HT-29 (cell line): ENCODE measurements around the gene ATXN1. TPM values are rescaled to one million over a fixed set of nuclear protein-coding genes. Genes with fewer than 3 reads are reported as not detected.

Experiments used
- DNase-seq: peaks from one replicate; pipeline ENCODE4 v3.0.0-alpha.2; 2015; ENCODE audit warnings: low spot score
- total RNA-seq: library from RNA; depleted of rRNA; stranded (reverse); fragments of >200 nt; shearing (Covaris generic); gene quantifications from 2 replicates; pipeline ENCODE4 v1.2.3, GENCODE V29; 2014

The ATXN1 gene
- total RNA-seq, 1 experiment from 2014 or later = 39.1 TPM

DNA sequence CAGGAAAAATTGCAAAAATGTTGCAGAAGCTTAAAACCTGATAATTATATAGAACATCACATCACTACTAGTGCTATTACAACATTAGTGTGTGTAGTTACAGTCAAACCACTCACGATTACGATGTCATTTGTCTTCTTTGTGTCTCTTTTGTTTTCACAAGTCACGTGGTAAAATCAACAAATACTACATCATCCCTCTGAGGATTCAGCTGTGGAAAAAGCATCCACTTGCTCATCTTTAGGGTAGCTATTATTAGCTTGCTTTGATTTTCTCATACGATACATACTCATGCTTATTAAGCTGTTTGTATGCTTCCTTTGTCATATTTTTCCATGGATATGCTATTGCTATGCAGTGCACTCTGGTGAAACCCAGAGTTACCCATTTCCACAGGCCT lies 22.2 kb upstream of the ATXN1 start:
- DNase-seq = no peak

DNA sequence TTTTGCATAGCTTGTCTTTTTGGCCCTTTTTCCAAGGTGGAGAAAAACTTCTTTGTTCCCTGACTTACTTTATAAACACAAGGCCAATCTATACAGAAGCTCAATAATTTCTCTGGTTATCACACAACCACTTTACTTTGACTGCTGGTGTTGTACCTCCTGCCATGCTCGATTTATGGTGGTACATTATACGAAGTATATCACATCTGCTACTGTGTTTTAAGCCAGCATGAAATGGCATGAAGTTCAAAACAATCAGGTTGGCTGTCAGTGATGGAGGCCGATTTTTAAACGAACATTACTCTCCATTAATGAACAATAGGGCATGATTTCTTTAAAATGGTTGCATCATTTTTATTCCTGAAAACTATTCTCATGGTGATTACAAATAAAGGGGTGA lies 21.0 kb upstream of the ATXN1 start:
- no peak for DNase-seq

DNA sequence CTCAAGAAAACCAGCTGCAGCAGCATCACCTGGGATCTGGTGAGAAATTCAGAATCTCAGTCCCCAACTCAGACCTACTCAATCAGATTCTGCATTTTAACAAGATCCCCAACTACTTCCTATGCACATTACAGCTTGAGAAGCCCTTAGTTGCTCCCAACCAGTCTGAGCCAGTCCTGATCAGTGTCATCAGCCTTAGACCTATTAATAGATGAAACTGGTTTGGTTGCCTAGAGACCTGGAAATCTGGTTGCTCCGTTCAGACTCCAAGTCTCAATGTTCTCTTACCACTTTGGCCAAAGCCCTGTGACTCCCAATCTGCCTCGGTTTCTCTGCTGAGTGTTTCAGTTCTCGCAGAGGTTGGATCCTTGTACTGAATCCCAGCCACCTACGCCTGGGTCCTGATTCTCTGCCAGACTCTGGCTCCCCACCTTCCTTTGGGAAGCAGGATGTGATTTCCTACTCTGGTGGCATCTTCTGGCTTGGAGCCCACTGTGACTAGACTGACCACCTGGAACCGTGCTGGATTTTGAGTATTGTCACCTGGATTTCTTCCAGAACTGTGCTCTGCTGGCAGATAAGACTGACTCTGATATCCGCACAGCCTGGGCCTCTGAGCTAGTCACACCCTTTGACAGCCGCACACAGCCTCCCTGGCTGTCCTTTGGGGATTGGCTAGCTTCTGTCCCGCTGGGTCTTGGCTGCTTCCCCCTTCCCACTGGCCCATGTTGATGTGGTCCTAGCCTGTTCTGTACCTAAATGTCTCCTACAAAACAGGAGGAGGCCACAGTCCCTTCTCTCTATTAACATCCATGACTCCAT lies 20.3 kb upstream of the ATXN1 start:
- DNase-seq = peak; percentile 72

DNA sequence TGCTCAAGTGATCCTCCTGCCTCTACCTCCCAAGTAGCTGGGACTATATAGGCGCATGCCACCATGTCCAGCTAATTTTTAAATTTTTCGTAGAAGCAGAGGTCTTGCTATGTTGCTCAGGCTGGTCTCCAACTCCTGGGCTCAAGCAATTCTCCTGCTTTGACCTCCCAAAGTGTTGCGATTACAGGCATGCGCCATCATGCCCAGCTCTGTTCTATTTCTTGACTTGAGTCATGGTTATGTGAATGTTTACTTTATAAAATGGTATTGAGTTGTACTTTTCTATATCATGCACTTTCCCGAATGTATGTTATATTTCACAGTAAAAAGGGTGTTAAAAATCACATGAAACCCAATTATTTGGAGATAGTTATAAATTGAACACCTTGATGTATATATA lies 17.3 kb upstream of the ATXN1 start:
- no peak for DNase-seq

DNA sequence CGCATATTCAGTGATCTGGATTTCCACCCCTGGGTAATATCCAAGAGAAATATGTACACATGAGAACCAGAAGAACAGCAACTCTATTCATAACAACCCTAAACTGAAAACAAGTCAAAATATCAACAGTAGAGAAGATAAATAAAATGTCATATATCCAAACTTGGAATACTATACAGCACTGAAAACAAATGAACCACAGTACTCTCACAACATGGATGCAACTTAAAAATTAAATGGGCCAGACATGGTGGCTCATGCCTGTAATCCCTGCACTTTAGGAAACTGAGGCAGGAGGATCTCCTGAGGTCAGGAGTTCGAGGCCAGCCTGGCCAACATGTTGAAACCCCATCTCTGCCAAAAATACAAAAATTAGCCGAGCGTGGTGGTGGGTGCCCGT lies 16.5 kb upstream of the ATXN1 start:
- no peak for DNase-seq

DNA sequence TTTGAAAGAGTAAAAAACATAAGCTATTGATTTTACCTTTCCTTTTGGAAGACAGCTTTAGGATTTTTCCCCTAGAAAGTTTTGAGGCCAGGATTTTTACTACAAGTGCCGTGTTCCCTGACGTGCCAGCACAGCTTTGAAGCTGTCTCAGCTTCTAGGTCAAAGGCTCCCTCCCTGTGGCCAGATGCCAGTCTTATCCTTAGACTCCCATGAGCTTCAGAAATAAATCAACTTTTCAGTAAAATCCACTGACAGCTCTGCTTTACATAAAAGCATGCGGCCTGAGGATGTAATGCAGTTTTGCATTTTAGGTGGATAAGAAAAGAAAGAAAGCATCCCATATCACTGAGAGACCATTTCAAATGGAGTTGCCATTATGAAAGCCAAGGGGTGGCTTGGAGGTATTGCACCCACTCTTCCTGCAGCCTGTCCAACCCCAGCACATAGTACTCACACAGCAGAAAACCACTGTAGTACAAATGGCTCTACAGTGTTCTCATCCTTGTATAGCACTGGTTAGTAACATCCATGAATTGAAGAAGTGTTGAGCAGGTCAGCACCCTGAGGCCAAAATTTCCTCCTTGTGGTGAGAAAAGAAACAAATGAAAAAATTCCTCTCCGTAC lies 15.2 kb upstream of the ATXN1 start:
- DNase-seq = peak; percentile 71

DNA sequence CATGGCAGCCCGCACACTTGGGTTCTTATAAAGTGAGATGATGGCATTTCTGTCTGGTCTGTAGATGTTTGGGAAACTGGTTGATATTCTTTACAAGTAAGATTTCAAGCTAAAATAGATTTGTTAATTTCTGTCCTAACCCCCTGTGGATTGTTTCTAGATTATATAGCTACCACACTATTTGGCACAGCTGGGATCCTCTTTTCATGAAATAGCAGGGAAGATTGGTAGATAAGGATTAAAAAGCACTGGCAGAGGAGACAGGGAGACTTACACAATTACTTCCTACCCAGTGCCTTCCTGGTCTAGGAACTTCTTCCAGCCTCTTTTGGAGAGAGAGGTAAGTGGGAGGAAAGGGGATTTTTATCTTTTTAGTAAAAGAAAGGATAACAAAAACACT lies 13.2 kb upstream of the ATXN1 start:
- DNase-seq = no peak

DNA sequence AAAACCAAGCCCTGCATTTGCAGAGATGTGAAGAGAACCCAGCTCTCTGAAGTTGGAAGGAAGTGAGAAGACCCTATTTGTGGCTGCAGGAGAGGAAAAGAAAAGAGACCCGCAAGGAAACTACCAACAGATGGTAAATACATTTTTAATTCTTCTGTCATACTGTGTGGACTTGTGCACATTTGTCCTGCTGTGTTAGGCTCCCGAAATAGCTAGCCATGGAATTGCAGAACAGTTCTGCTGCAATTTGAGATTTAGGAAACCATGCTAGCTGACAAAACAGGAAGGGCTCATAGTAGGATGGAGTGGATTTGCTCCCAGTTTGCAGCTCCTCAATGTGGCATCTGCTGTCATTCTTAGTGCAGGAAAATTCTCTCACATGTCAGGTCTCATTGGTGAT lies 12.1 kb upstream of the ATXN1 start:
- DNase-seq = no peak

DNA sequence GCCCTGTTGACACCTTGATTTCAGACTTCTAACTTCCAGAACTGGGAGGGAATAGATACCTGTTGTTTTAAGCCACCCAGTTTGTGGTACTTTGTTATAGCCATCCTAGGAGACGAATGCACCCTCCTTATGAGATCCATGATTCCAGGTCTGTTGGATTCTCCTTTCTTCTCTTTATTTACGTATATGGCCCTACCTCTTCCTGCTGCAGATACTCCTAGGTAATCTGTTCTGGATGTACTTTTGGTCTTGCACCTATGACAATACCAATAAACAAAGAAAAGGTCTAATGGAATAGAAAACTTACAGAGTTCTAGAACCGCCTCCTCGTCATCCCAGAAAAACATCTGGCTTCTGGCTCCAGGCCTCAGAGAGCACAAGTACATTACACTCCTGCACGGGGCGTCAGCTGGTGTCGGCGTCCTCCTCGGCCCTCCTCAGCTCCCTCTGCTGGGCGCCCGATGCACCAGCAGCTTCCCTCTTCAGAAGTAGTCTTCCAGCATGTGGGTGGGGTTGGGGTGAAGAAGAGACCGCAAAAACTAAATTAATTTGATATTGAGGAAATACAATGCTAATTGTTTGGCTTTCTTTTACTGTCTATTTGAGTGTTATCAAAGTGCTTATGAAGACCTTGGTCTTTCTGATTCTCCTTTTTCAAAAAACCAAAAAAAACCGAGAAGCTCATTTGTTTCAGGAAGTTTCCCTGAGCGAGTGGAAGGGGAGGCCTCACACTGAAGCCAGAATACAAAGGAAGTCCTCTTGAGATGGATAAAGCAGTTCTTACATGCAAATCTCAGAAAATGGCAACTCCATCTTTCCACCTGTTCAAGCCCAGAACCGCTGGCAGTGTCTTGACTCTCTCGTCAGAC lies 9.7 kb upstream of the ATXN1 start:
- peak; percentile 83 for DNase-seq

DNA sequence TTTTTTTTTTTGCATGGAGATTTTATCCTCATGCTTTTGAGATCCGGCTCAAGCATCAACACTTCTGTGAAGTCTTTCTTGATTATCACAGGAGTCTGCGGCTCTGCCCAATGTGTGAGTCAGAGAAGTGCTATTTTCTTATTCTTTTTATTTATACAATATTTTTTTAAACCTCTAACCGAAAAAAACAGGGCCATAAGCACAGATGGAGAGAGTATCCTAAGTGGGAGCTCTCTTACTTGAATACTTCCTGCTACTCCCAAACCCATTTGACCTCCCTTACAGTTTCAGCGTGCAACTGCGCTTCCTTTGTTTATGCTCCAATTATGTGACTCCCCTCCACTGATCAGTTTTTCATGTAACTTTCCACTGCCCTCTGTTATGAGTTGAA lies 8.7 kb upstream of the ATXN1 start:
- DNase-seq = peak; percentile 57

DNA sequence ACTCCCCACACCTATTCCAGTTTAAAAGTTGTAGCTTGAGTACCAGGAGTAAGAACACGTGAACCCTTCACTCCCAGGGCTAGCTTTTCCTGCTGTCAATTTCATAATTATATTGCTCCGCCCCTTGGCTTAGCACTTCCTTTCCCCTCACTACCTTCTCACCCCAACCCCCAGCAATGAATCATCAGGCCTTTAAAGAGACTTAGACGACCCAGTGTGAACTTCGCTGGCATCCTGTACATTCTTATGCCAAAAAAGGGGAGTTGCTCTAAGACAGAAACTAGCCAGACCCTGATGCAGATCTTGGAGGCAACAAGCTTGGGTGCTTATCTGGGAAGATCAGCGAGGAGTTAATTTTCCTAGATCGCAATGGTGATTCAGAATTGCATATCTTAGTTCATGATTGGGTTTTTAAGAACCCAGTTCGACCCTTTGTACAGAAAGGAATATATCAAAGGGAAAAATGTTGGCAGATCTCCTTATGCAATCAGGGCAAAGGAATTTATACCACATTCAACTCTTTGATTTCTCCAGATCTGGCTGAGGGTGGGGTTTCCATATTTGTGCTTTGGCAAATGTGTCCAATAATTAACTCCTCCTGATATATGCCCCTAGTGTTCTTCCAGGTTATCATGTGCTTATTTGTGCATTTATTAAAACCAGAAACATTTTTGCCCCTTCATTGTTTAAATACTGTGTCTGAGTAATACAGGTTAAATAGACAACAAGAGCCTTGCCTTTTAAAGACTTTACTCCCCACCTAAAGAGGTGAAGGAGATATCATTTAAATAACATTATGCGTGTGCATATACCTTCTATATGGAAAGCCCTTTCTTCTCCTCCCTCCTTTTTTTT lies 8.1 kb upstream of the ATXN1 start:
- peak; percentile 94 for DNase-seq

DNA sequence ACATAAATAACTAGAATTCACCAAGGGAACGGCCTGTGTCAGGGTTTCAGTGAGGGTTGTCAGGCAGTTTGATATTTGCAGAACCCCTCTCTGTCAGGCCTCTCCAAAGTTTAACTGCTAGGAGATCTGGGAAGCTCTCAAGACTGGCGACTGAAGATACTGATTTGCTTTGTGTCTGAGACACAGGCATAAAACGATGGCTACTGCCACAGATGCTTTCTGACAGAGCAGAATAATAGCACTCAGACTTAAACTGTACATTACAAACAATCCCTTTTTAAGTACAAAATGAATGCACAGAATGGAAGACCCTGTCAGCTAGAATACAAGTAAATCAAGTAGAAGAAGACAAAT lies 7.2 kb upstream of the ATXN1 start:
- DNase-seq = peak; percentile 15

DNA sequence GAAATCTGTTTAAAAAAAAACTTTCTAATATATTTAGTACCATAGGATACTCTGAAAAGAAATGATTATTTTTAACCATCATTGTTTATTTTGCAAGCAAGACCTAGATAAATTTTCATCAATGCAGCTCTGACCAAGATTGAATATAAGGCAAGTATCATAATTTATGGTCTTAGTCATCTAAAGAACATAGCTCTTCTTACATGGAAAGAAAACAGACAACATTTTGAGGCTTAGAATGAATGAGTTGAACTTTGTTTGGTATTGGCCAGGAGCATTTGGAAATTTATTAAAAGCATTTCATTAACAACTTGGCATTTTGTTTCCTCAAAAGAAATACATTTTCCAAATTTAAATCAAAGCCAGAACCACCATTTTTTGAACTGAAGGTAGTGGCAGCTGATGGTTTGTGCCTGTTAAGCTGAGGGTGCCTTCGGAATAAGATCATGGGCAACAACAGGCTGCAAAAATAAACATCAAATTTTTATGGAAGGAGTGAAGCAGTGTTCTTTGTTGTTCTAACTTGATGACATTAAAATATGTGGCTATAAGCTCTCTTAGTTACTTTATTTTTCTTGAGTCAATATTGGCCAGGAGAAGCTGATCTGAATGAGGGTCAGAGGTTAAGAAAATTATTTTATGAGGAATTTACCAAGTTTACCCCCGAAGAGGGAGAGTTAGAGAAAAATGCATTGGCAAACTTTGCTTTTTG lies 6.7 kb upstream of the ATXN1 start:
- no peak for DNase-seq

DNA sequence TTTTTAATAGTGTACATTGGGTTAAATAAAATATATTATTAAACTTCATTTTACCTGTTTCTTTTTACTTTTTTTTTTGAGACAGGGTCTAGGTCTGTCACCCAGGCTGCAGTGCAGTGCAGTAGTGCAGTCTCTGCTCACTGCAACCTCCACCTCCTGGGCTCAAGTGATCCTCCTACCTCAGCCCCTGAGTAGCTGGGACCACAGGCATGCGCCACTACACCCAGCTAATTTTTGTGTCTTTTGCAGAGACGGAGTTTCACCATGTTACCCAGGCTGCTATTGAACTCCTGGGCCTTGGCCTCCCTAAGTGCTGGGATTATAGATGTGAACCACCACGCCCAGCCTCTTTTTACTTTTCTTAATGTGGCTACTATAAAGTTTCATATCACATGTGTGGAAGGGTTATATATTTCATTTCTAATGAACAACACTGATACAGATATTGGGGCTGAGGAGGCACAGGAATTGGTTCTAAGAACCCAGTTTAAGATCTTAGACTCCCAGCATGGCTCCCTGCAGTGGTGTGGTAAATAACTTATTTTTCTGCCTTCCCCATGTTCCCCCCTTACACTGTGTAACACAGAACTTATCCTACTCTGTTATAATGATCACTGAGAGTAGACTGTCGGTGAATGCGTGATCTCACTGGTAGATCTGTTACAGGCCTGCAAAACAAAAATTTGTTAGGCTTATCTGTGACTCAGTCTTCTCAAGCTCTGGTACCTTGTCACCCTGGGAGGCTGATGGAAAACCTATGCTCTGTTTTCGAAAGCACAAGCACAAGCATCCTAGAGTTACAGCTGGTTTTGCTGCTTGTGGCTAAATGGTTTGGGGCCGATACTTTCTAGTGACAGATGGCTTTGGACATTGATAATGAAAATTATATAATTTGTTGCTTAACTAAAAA lies 5.8 kb upstream of the ATXN1 start:
- DNase-seq = no peak

DNA sequence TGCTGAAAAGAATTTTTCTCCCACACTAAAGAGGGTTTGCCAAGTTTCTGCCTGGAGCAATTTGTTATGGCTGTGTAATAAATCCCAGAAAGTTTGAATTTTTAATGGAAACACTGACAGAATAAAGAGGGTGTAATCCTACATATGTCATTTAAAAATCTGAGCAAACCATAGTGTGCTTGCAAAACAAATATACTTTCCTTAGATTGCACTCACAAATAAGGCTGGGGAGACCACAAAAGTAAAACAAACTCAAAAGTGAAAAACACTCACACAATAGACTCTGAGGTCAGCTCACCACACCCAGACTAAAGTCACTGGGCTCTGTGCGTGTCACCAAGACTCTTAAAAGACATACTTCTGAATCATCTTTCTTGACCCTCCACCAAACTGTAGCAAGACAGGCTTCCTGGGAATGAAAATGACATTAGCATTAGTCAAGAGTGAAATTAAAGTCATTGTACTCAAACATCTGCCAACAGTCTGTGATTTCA lies 4.8 kb upstream of the ATXN1 start:
- DNase-seq = peak; percentile 37

DNA sequence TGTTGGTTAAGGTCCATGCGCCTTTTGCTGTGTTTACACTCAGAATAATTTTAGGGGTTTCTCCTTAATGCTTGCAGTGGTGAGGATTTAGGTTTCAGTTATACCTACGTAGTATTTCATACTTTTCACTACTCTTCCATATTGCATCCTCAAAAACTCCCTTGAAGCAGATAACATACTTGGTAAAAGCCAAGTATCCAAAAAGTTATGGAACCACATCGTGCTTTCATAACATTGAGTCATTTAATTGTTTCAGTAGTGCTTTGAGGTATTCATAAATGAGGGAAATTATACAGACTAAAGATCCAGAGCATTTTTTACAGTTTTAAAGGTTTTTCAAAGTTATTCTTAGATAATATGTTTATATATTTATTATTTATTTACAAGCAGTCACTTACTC lies 4.0 kb upstream of the ATXN1 start:
- no peak for DNase-seq

DNA sequence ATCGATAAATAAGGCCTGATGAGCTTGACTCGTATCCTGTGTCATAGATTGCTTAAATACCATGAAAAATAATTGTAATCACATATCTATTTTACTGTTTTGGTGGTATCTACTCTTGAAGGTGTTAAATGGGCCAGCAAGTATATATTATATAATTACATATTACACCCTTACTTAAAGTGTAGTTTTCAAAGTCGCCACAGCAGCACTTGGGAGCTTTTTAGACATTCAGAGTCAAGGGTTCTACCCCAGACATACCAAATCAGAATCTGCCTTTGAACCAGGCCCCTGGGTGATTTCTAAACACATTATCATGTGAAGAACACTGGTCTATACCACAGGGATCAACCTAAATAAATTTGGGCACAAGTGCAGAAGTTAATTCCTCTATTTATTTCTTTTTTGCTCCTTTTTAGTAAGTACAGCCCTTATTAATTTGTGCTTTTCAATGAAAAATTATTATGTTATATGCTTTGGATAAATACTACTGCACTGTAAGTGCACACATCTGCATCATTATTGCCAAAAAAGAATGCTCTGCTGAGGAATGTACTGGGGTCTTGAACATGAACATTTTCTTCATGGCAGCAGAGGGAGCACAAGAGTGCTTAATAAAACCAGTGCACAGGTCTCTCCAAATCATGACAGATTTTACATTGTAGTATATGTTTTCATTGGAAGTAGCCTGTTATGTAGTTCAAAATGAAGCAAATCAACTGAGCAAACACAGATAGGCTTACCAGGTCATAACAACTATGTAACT lies 3.1 kb upstream of the ATXN1 start:
- DNase-seq = peak; percentile 53

DNA sequence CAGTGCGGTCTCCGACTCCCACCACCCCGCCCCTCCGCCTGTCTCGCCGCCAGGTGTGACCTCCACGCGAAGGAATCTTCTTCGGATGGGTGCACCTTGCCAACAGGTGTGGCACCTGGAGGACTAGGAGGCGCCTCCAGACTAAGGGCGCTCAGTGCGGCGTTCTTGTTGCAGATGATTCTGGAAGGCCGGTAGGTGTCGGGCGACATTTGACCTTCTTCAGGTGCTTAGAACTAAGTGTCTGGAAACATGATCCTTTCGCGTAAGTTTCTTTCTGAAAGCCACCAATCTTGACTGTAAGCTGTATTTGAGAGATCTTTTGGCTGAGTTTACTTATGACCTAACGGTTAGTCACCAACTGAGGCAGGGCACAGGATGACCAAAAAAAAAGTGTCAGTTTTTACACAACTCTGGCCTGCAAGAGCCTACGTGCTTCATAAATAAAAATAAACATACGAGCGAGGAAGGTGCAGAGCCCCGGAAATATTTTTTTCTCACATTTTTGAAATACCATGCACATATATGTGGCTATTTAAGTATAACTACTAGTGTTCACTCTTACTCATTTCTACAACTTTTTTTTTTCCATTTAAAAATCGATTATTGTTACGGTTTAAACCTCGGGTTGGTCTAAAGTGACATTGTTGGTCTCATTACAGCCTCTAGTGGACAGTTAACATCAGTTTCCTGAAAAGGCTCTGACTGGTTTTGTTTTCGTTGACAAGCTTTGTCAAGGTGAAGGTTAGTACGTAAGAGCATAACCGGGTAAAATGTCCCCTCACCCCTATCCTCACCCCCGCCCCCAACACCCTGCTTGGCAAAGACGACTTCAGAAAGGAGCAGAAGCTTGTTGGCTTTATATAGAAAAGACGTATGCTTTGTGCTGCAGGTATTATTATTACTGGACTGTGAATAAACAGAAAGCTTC lies 1.6 kb upstream of the ATXN1 start:
- DNase-seq = peak; percentile 85
